Muscle layer of colon (tissue), 2 donors: ENCODE data around the gene NDC80.

Experiments
- H3K27ac ChIP-seq: one replicate; pipeline ENCODE4 v1.7.0; 2013; ENCODE audit warnings: low read depth, mild to moderate bottlenecking, low read length, moderate library complexity
- H3K27me3 ChIP-seq, 2 donors: one replicate each; pipeline ENCODE4 v1.7.0; 2013; ENCODE audit warnings: low read length in 2 of 2, mild to moderate bottlenecking in 2 of 2; ENCODE audit not compliant: insufficient read depth in 2 of 2, control insufficient read depth in 1 of 2
- H3K36me3 ChIP-seq: one replicate; pipeline ENCODE4 v1.7.0; 2013; ENCODE audit warnings: mild to moderate bottlenecking, low read length; ENCODE audit not compliant: insufficient read depth
- H3K4me1 ChIP-seq: one replicate; pipeline ENCODE4 v1.7.0; 2013; ENCODE audit warnings: mild to moderate bottlenecking, low read length; ENCODE audit not compliant: insufficient read depth
- H3K4me3 ChIP-seq, 2 donors: one replicate each; pipeline ENCODE4 v1.7.0; 2013; ENCODE audit warnings: low read length in 2 of 2, low read depth in 1 of 2, mild to moderate bottlenecking in 1 of 2, moderate library complexity in 1 of 2
- H3K9ac ChIP-seq: one replicate; pipeline ENCODE4 v1.7.0; 2013; ENCODE audit warnings: low read length
- H3K9me3 ChIP-seq: one replicate; pipeline ENCODE4 v1.7.0; 2013; ENCODE audit warnings: mild to moderate bottlenecking, low read length
- donor health status: abdominal sarcoma.
- donor health status: Adenocarcinoma of cecum.

NDC80 gene

GRCh38 chr18:2589345-2590068 lies 18.1 kb downstream of the NDC80 start:
- no peak overlapping the region for H3K27ac ChIP-seq
- H3K4me3 ChIP-seq, result no peak overlapping the region
- no peaks in the 10 kb centered on the region for H3K4me1 ChIP-seq
- H3K36me3 ChIP-seq, result no peaks in the 10 kb centered on the region
- H3K9ac ChIP-seq, result no peak overlapping the region
- no peaks in the 10 kb centered on the region for H3K27me3 ChIP-seq
- no peaks in the 10 kb centered on the region for H3K9me3 ChIP-seq

- Histone ChIP-seq H3K9me3 (no peaks in the 10 kb centered on the region), H3K36me3 (no peaks in the 10 kb centered on the region), H3K4me1 (no peaks in the 10 kb centered on the region), H3K27me3 (no peaks in the 10 kb centered on the region), H3K9ac (no peak overlapping the region), H3K27ac (no peak overlapping the region), H3K4me3 (no peak overlapping the region)
These were observed 18.9 kb downstream of the NDC80 start for GRCh38 chr18:2590303-2590702.

DNA sequence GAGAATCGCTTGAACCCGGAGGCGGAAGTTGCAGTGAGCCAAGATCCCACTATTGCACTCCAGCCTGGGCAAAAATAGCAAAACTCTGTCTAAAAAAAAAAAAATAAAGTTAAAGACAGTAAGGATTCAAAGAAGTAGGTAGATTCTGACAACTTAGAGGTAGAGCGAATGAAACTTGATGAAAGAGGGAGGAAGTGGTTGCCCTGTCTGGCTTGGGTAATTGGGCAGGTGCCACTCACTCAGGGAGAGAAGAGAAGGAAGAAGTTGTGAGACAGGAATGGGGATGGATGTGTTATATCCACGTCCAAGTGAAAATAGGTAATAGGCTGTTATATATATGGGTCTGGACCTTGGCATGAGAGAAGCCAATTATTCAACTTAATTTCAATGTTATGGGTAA lies 26.3 kb downstream of the NDC80 start:
- Histone ChIP-seq H3K9me3 (no peaks in the 10 kb centered on the region), H3K9ac (no peak overlapping the region), H3K4me3 (no peak overlapping the region), H3K27ac (no peak overlapping the region), H3K36me3 (no peaks in the 10 kb centered on the region), H3K4me1 (no peaks in the 10 kb centered on the region), H3K27me3 (no peaks in the 10 kb centered on the region)

DNA sequence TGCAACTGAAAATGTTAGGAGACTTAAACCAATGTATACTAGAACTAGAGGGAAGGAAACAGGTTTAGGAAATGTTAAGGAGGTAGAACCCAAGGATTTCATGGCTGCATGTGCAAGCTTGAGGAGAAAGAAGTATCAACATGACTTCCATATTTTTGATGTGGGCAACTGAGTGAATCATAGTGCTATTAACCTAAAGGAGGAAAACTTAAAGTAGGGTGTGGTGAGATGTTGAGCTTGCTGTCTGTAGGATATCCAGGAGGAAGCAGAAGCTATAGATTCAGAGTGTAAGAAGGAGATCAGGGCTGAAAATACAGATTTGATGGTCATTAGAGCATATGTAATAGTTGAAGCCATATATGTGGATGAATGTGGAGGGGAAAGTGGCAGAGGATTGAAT lies 31.5 kb downstream of the NDC80 start:
- Histone ChIP-seq H3K9ac (no peak overlapping the region), H3K4me3 (no peak overlapping the region), H3K36me3 (no peaks in the 10 kb centered on the region), H3K27ac (no peak overlapping the region), H3K9me3 (no peaks in the 10 kb centered on the region), H3K27me3 (no peaks in the 10 kb centered on the region), H3K4me1 (no peaks in the 10 kb centered on the region)

DNA sequence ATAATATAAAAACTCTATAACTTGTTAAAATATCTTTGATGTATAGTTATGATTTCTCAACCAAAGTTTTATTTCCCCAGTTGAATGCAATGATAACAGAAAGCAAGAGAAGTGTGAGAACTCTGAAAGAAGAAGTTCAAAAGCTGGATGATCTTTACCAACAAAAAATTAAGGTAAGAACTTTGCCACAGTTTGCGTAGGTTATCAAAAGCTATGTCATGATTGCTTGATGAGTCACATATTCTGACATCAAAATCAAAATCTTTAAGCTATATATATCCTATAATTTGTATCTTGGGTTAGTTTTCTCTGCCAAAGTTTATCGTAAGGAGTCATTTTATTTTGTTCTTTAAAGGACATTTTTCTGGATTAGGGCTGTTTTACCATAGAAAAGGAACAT lies 35.0 kb downstream of the NDC80 start:
- H3K27ac ChIP-seq, result no peak overlapping the region
- H3K9me3 ChIP-seq, result no peaks in the 10 kb centered on the region
- H3K4me1 ChIP-seq, result no peaks in the 10 kb centered on the region
- no peaks in the 10 kb centered on the region for H3K27me3 ChIP-seq
- H3K4me3 ChIP-seq, result no peak overlapping the region
- H3K36me3 ChIP-seq, result no peaks in the 10 kb centered on the region
- H3K9ac ChIP-seq, result no peak overlapping the region

- Histone ChIP-seq H3K9me3 (no peaks in the 10 kb centered on the region), H3K9ac (no peak overlapping the region), H3K4me3 (no peak overlapping the region), H3K4me1 (no peaks in the 10 kb centered on the region), H3K27ac (no peak overlapping the region), H3K36me3 (no peaks in the 10 kb centered on the region), H3K27me3 (no peaks in the 10 kb centered on the region)
These were observed 38.2 kb downstream of the NDC80 start for GRCh38 chr18:2609604-2610003.

DNA sequence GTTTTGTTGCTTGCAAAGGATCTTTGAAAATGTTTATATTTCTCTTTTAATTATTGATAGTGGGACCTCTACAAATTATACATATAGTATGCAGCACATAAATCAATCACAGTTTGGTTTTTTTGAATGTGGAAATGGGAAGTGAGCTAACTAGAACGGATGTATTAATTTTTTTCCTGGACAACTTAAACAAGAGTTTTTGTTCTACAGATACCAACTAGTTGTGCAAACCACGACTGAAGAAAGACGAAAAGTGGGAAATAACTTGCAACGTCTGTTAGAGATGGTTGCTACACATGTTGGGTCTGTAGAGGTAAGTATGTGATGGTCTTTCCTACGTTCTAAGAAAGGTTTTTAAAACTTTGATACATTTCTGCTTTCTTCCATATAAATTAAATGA lies 39.2 kb downstream of the NDC80 start:
- Histone ChIP-seq H3K27me3 (no peaks in the 10 kb centered on the region), H3K27ac (no peak overlapping the region), H3K9me3 (no peaks in the 10 kb centered on the region), H3K4me3 (no peak overlapping the region), H3K9ac (no peak overlapping the region), H3K4me1 (no peaks in the 10 kb centered on the region), H3K36me3 (no peaks in the 10 kb centered on the region)

- Histone ChIP-seq H3K27me3 (no peaks in the 10 kb centered on the region), H3K4me3 (no peak overlapping the region), H3K9ac (no peak overlapping the region), H3K27ac (no peak overlapping the region), H3K9me3 (no peaks in the 10 kb centered on the region), H3K4me1 (no peaks in the 10 kb centered on the region), H3K36me3 (no peaks in the 10 kb centered on the region)
These were observed 41.6 kb downstream of the NDC80 start for GRCh38 chr18:2612996-2613395.

GRCh38 chr18:2617401-2617998 lies 46.1 kb downstream of the NDC80 start:
- Histone ChIP-seq H3K4me1 (no peaks in the 10 kb centered on the region), H3K27me3 (no peaks in the 10 kb centered on the region), H3K36me3 (no peaks in the 10 kb centered on the region), H3K4me3 (no peak overlapping the region), H3K27ac (no peak overlapping the region), H3K9ac (no peak overlapping the region), H3K9me3 (no peaks in the 10 kb centered on the region)

- H3K4me3 ChIP-seq, result no peak overlapping the region
- H3K9me3 ChIP-seq, result no peaks in the 10 kb centered on the region
- H3K4me1 ChIP-seq, result no peaks in the 10 kb centered on the region
- no peak overlapping the region for H3K27ac ChIP-seq
- no peaks in the 10 kb centered on the region for H3K27me3 ChIP-seq
- H3K9ac ChIP-seq, result no peak overlapping the region
- H3K36me3 ChIP-seq, result no peaks in the 10 kb centered on the region
These were observed 46.7 kb downstream of the NDC80 start for GRCh38 chr18:2618009-2618408.

GRCh38 chr18:2625217-2625616 lies 53.9 kb downstream of the NDC80 start:
- Histone ChIP-seq H3K36me3 (no peaks in the 10 kb centered on the region), H3K9ac (no peak overlapping the region), H3K4me3 (no peak overlapping the region), H3K4me1 (no peaks in the 10 kb centered on the region), H3K27ac (no peak overlapping the region), H3K9me3 (no peaks in the 10 kb centered on the region), H3K27me3 (no peaks in the 10 kb centered on the region)

DNA sequence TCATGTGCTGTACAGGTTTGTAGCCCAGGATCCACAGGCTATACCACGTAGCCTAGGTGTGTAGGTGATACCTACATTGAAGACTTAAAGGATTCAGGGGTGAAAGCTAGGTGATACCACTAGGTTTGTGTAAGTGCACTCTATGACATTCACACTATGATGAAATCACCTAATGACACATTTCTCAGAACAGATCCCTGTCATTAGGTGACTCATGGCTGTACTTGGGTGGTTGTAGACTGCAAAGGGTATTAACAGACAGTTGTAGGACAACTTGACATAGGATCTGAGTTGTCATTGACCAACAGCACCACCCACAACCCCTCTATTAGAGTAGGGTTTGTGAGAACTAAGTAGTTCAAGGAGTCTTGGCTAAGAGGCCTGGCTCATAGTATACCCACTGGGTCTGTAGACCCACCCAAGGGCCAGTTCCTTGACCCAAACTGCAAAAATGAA lies 56.5 kb downstream of the NDC80 start:
- Histone ChIP-seq H3K9me3 (no peaks in the 10 kb centered on the region), H3K36me3 (no peaks in the 10 kb centered on the region), H3K9ac (no peak overlapping the region), H3K4me1 (no peaks in the 10 kb centered on the region), H3K27ac (no peak overlapping the region), H3K4me3 (no peak overlapping the region), H3K27me3 (no peaks in the 10 kb centered on the region)
